Keratinocyte (primary cell): ENCODE measurements around the gene CDH22. TPM values are rescaled to one million over a fixed set of nuclear protein-coding genes. Genes with fewer than 3 reads are reported as not detected.

Experiments used
- DNase-seq: peaks from one replicate; pipeline ENCODE4 v3.0.0-alpha.2; 2011; ENCODE audit warnings: low read depth, missing footprints, low spot score
- FAIRE-seq: peaks from 2 replicates; lab custom pipeline; 2011; peaks lifted over from hg19 to GRCh38; lab: Jason Lieb, UNC
- H2AFZ ChIP-seq: 2 replicates; pipeline ENCODE4 v1.6.0; 2012; ENCODE audit warnings: low read length, control low read depth, inconsistent platforms; ENCODE audit not compliant: control insufficient read depth
- H3K27ac ChIP-seq: 2 replicates; pipeline ENCODE4 v1.5.1; 2011; ENCODE audit warnings: low read length; ENCODE audit not compliant: control insufficient read depth, insufficient read depth
- H3K27me3 ChIP-seq: 3 replicates; pipeline ENCODE4 v1.6.0; 2011; ENCODE audit warnings: low read length; ENCODE audit not compliant: control insufficient read depth, insufficient read depth; ENCODE audit errors: extremely low read depth
- H3K36me3 ChIP-seq, 2 experiments: 2 replicates in 1 of 2; 3 replicates in 1 of 2; pipeline ENCODE4 v1.5.1; 2011; ENCODE audit warnings: low read length in 2 of 2, mild to moderate bottlenecking in 1 of 2; ENCODE audit not compliant: control insufficient read depth in 2 of 2, insufficient read depth in 2 of 2; ENCODE audit errors: extremely low read depth in 1 of 2
- H3K4me1 ChIP-seq: 3 replicates; pipeline ENCODE4 v1.5.1; 2011; ENCODE audit warnings: low read length; ENCODE audit not compliant: control insufficient read depth, insufficient read depth; ENCODE audit errors: extremely low read depth
- H3K4me2 ChIP-seq: 3 replicates; pipeline ENCODE4 v1.6.0; 2011; ENCODE audit warnings: low read depth, low read length; ENCODE audit not compliant: control insufficient read depth, insufficient read depth; ENCODE audit errors: extremely low read depth
- H3K4me3 ChIP-seq, 3 experiments: fragments of 200-600 bp in 1 of 3; sonication (generic) in 1 of 3; 2 replicates in 2 of 3; 3 replicates in 1 of 3; pipeline ENCODE4 v1.5.1; 2011 to 2016; ENCODE audit warnings: low read length in 3 of 3, mild to moderate bottlenecking in 3 of 3, control low read depth in 2 of 3, inconsistent platforms in 1 of 3, low read depth in 1 of 3, mixed read lengths in 1 of 3, mixed run types in 1 of 3, moderate library complexity in 1 of 3; ENCODE audit not compliant: control insufficient read depth in 2 of 3, insufficient read depth in 2 of 3; ENCODE audit errors: extremely low read depth in 1 of 3
- H3K79me2 ChIP-seq: 2 replicates; pipeline ENCODE4 v1.6.0; 2012; ENCODE audit warnings: low read length; ENCODE audit not compliant: control insufficient read depth, insufficient read depth
- H3K9ac ChIP-seq: 3 replicates; pipeline ENCODE4 v1.6.0; 2011; ENCODE audit warnings: low read length; ENCODE audit not compliant: control insufficient read depth, insufficient read depth; ENCODE audit errors: extremely low read depth
- H3K9me1 ChIP-seq: 3 replicates; pipeline ENCODE4 v1.6.0; 2011; ENCODE audit warnings: low read length; ENCODE audit not compliant: control insufficient read depth, insufficient read depth; ENCODE audit errors: extremely low read depth
- H3K9me3 ChIP-seq: 2 replicates; pipeline ENCODE4 v1.5.1; 2012; ENCODE audit warnings: low read depth, low read length; ENCODE audit not compliant: control insufficient read depth
- H4K20me1 ChIP-seq: 3 replicates; pipeline ENCODE4 v1.6.0; 2011; ENCODE audit warnings: low read length; ENCODE audit not compliant: control insufficient read depth, insufficient read depth; ENCODE audit errors: extremely low read depth
- EZH2 ChIP-seq: IDR thresholded peaks from one replicate; pipeline ENCODE4 v1.6.1; 2012; ENCODE audit warnings: inconsistent platforms, mild to moderate bottlenecking, low read length, moderate library complexity
- dilution Hi-C: fragments of 300-500 bp; cut with MboI; formaldehyde crosslinking; loops from one replicate; pipeline ENCODE4 v1.7.0; 2020; ENCODE audit warnings: low sequenced_read_pairs; ENCODE audit not compliant: extremely low pct_ligation_motif_present
- polyA plus RNA-seq, 5 experiments: library from polyadenylated mRNA; depleted of rRNA in 3 of 5; stranded (reverse) in 3 of 5; stranded (forward) in 1 of 5; unstranded in 1 of 5; fragments of >200 nt; gene quantifications; 1 replicate in 1 of 5; 2 replicates in 3 of 5; 3 replicates in 1 of 5; pipeline versions ENCODE4 v1.2.1 to v1.2.3, GENCODE V29; 2011 to 2012; ENCODE audit warnings: missing spikeins in 2 of 5, low read depth in 1 of 5, low replicate concordance in 1 of 5
- TF ChIP-seq, protein P1 (sequence below), 3 experiments: IDR thresholded peaks in 1 of 3; conservative IDR thresholded peaks in 1 of 3; optimal IDR thresholded peaks in 1 of 3; 2 replicates in 2 of 3; 3 replicates in 1 of 3; pipeline versions ENCODE3 to v1.5.1; 2011; ENCODE audit warnings: low read length in 3 of 3, mild to moderate bottlenecking in 3 of 3, moderate library complexity in 2 of 3, control low read depth in 1 of 3, inconsistent platforms in 1 of 3; ENCODE audit not compliant: insufficient read depth in 2 of 3; ENCODE audit errors: extremely low read depth in 1 of 3

The CDH22 gene
- polyA plus RNA-seq, 1 donor (not counting 4 experiments of a cell fraction or from before 2014, with no cell fraction given), result not detected

DNA sequence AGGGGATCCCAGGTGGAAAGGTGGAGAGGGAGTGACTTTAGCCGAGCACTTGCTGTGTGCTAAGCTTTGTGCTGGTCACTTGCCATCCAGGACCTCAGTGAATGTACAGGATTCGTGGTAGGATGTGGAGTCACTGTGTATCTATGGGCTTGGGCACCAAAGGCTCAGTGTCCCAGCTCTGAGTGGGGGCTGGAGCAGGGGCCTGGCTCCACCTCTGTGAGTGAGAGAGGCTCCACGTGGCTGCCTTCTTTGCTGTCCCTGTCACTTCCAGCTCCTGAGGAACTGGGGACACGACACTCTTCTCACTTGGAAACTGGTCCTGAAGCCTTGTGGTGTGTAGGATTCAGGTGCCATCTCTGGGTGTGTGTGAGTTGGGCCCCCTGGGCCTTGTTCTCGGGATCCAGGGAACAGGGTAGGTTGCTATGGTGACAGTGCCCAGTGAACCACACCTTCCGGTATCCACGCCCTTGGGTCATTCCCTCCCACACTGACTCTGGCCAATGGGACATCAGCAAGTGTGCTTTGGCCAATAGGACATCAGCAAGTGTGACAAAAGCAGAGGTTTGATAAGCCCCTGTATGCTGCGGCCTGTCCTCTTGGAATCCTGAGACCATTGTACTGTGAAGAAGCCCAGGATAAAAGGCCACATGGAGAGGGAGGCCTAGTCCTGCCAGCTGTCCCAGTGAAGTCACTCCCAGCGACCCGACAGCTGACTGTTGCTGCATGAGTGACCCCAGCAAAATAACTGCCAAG is 87.7 kb downstream of the CDH22 start:
- Histone ChIP-seq H3K4me3 (no peak overlapping the region), H3K4me1 (no peaks in the 10 kb centered on the region), H2AFZ (no peak overlapping the region), H3K4me2 (no peak overlapping the region), H3K27ac (no peak overlapping the region), H3K9me3 (no peaks in the 10 kb centered on the region), H3K9ac (no peak overlapping the region), H3K79me2 (no peaks in the 10 kb centered on the region), H3K9me1 (no peaks in the 10 kb centered on the region), H3K36me3 (no peaks in the 10 kb centered on the region), H4K20me1 (no peaks in the 10 kb centered on the region), H3K27me3 (peaks cover 3% of the 10 kb centered on the region)
- DNase-seq, result no peak
- dilution Hi-C loops, result no loop called here
- no peak for TF ChIP-seq EZH2
- TF ChIP-seq, protein P1, sequence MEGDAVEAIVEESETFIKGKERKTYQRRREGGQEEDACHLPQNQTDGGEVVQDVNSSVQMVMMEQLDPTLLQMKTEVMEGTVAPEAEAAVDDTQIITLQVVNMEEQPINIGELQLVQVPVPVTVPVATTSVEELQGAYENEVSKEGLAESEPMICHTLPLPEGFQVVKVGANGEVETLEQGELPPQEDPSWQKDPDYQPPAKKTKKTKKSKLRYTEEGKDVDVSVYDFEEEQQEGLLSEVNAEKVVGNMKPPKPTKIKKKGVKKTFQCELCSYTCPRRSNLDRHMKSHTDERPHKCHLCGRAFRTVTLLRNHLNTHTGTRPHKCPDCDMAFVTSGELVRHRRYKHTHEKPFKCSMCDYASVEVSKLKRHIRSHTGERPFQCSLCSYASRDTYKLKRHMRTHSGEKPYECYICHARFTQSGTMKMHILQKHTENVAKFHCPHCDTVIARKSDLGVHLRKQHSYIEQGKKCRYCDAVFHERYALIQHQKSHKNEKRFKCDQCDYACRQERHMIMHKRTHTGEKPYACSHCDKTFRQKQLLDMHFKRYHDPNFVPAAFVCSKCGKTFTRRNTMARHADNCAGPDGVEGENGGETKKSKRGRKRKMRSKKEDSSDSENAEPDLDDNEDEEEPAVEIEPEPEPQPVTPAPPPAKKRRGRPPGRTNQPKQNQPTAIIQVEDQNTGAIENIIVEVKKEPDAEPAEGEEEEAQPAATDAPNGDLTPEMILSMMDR (optimal IDR thresholded peaks at IDR 0.05 in 1 of 3, IDR thresholded peaks at IDR 0.05 in 1 of 3, conservative IDR thresholded peaks at IDR 0.05 in 1 of 3; ENCODE audit: extremely low read depth in 1 of 3, insufficient read depth in 2 of 3, low read length in 3 of 3), result no peak
- no peak for FAIRE-seq

DNA sequence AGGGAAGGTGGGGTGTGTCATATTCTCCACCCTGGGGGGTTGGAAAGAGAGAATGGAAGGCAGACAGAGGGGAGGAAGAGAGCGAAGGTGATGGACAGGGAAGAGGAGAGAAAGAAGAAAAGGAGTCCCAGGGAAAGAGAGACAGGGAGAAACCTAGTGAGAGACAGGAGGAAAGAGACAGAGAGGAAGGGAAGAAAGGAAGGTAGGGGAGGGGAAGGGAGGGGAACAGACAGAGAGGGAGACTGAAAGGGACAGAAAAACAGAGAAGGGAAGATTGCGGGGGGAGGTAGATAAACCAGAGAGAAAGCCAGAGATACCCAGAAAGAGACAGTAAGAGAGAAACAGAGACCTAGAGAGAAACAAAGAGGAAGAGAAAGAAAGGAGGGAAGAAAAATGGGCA is 88.4 kb downstream of the CDH22 start:
- Histone ChIP-seq H3K79me2 (no peaks in the 10 kb centered on the region), H3K9me3 (no peaks in the 10 kb centered on the region), H4K20me1 (no peaks in the 10 kb centered on the region), H3K4me3 (no peak overlapping the region), H3K4me2 (no peak overlapping the region), H3K36me3 (no peaks in the 10 kb centered on the region), H3K27me3 (peaks cover 2% of the 10 kb centered on the region), H3K9ac (no peak overlapping the region), H3K4me1 (no peaks in the 10 kb centered on the region), H2AFZ (no peak overlapping the region), H3K9me1 (no peaks in the 10 kb centered on the region), H3K27ac (no peak overlapping the region)
- dilution Hi-C loops, result no loop called here
- DNase-seq, result no peak
- no peak for TF ChIP-seq EZH2
- TF ChIP-seq, protein P1 (optimal IDR thresholded peaks at IDR 0.05 in 1 of 3, IDR thresholded peaks at IDR 0.05 in 1 of 3, conservative IDR thresholded peaks at IDR 0.05 in 1 of 3; ENCODE audit: extremely low read depth in 1 of 3, insufficient read depth in 2 of 3, low read length in 3 of 3), result no peak
- no peak for FAIRE-seq
